ENCODE results near the gene CD55.

DNA sequence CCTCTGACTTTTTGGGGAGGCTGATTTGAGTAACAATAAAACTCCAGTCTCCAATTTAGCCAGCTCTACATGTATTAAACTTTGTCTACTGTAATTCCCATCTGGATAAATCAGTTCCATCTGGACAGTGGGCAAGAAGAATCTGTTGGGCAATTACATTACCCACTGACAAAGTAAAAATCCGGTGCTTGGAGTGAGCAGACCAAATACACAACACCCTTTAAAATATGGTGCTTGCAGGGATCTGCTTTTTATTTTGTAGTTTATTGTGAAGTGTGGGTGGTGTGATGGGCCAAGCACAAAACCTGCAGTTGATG is 8.9 kb upstream of the CD55 start:
- TF ChIP-seq, protein P1, sequence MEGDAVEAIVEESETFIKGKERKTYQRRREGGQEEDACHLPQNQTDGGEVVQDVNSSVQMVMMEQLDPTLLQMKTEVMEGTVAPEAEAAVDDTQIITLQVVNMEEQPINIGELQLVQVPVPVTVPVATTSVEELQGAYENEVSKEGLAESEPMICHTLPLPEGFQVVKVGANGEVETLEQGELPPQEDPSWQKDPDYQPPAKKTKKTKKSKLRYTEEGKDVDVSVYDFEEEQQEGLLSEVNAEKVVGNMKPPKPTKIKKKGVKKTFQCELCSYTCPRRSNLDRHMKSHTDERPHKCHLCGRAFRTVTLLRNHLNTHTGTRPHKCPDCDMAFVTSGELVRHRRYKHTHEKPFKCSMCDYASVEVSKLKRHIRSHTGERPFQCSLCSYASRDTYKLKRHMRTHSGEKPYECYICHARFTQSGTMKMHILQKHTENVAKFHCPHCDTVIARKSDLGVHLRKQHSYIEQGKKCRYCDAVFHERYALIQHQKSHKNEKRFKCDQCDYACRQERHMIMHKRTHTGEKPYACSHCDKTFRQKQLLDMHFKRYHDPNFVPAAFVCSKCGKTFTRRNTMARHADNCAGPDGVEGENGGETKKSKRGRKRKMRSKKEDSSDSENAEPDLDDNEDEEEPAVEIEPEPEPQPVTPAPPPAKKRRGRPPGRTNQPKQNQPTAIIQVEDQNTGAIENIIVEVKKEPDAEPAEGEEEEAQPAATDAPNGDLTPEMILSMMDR (IDR thresholded peaks at IDR 0.05), result no peak
- TF ChIP-seq POLR2A (IDR thresholded peaks at IDR 0.05) (no peak), POLR2AphosphoS5 (IDR thresholded peaks at IDR 0.05) (no peak), EP300 (IDR thresholded peaks at IDR 0.05) (no peak)
